IMR-90 (cell line): Measurements from ENCODE around the gene CENPM. TPM values are rescaled to one million over a fixed set of nuclear protein-coding genes. Genes with fewer than 3 reads are reported as not detected.

Experiments used
- ATAC-seq: fragments of 200-7000 bp; cut with Tn5 transposase; 2 replicates; pipeline ENCODE4 v1.9.1; 2020; ENCODE audit warnings: low read depth, mild to moderate bottlenecking, moderate library complexity
- BruUV-seq: library from RNA; stranded (reverse); fragments of 400-500 nt; replicated peaks from 2 replicates; lab custom pipeline; 2021; lab: Mats Ljungman, UMichigan
- CTCF ChIA-PET: fragments of 300-600 bp; formaldehyde crosslinking; extraction: SDS; loops from one replicate; lab custom pipeline; 2021; ENCODE audit warnings: antibody characterized with exemption; lab: Yijun Ruan, JAX
- POLR2A ChIA-PET: fragments of 300-600 bp; sonication (Branson Sonifier 250); formaldehyde crosslinking; loops from one replicate; lab custom pipeline; 2022; ENCODE audit warnings: antibody characterized with exemption; ENCODE audit not compliant: unreplicated experiment; lab: Charles Lee
- DNase-seq: peaks from one replicate; pipeline ENCODE4 v3.0.0; 2013
- H2AFZ ChIP-seq: replicated peaks from 2 replicates; pipeline ENCODE3; 2013; ENCODE audit warnings: low read length, mild to moderate bottlenecking; ENCODE audit not compliant: poor library complexity
- H2AK5ac ChIP-seq: 2 replicates; pipeline ENCODE4 v1.6.1; 2013; ENCODE audit warnings: low read depth, low read length, inconsistent platforms
- H2AK9ac ChIP-seq: replicated peaks from 2 replicates; pipeline ENCODE3; 2013; ENCODE audit warnings: mild to moderate bottlenecking, low read depth, low read length, moderate library complexity; ENCODE audit not compliant: poor library complexity
- H2BK120ac ChIP-seq: 2 replicates; pipeline ENCODE4 v1.6.1; 2013; ENCODE audit warnings: low read depth, low read length, inconsistent platforms
- H2BK15ac ChIP-seq: 3 replicates; pipeline ENCODE4 v1.6.1; 2013; ENCODE audit warnings: low read depth, low read length, inconsistent platforms
- H2BK20ac ChIP-seq: 2 replicates; pipeline ENCODE4 v1.6.1; 2013; ENCODE audit warnings: low read depth, mild to moderate bottlenecking, inconsistent platforms, low read length, moderate library complexity
- H2BK5ac ChIP-seq: 2 replicates; pipeline ENCODE4 v1.6.1; 2013; ENCODE audit warnings: mild to moderate bottlenecking, low read depth, low read length, inconsistent platforms; ENCODE audit not compliant: poor library complexity, severe bottlenecking
- H3K14ac ChIP-seq: replicated peaks from 2 replicates; pipeline ENCODE4 v1.6.1; 2013; ENCODE audit warnings: low read depth, low read length, inconsistent platforms
- H3K18ac ChIP-seq: 2 replicates; pipeline ENCODE4 v1.6.1; 2013; ENCODE audit warnings: low read depth, low read length, control low read depth
- H3K23ac ChIP-seq: 2 replicates; pipeline ENCODE4 v1.6.1; 2013; ENCODE audit warnings: low read depth, low read length, inconsistent platforms
- H3K27ac ChIP-seq: 2 replicates; pipeline ENCODE4 v1.5.1; 2013; ENCODE audit warnings: mild to moderate bottlenecking, control low read depth, low read length; ENCODE audit not compliant: insufficient read depth
- H3K27me3 ChIP-seq: 2 replicates; pipeline ENCODE4 v1.6.1; 2013; ENCODE audit warnings: low read length; ENCODE audit not compliant: control insufficient read depth, insufficient read depth
- H3K36me3 ChIP-seq: 2 replicates; pipeline ENCODE4 v1.6.1; 2013; ENCODE audit warnings: low read length, mixed read lengths; ENCODE audit not compliant: control insufficient read depth, insufficient read depth
- H3K4ac ChIP-seq: 2 replicates; pipeline ENCODE4 v1.6.1; 2013; ENCODE audit warnings: low read depth, low read length, inconsistent platforms
- H3K4me1 ChIP-seq: 2 replicates; pipeline ENCODE4 v1.6.1; 2013; ENCODE audit warnings: low read length, mixed read lengths; ENCODE audit not compliant: control insufficient read depth, insufficient read depth
- H3K4me2 ChIP-seq: 2 replicates; pipeline ENCODE4 v1.6.1; 2013; ENCODE audit warnings: low read depth, mild to moderate bottlenecking, control low read depth, low read length, moderate library complexity
- H3K4me3 ChIP-seq: 2 replicates; pipeline ENCODE4 v1.5.1; 2013; ENCODE audit warnings: low read depth, mild to moderate bottlenecking, control low read depth, low read length, moderate library complexity; ENCODE audit not compliant: insufficient read depth
- H3K56ac ChIP-seq: 2 replicates; pipeline ENCODE4 v1.6.1; 2013; ENCODE audit warnings: low read length, inconsistent platforms; ENCODE audit not compliant: insufficient read depth; ENCODE audit errors: extremely low read depth
- H3K79me1 ChIP-seq, 2 experiments: 2 replicates each; pipeline ENCODE4 v1.6.1; 2013; ENCODE audit warnings: low read length in 2 of 2, inconsistent platforms in 1 of 2, low read depth in 1 of 2
- H3K9ac ChIP-seq: 2 replicates; pipeline ENCODE4 v1.6.1; 2013; ENCODE audit warnings: low read depth, low read length, control low read depth
- H3K9me1 ChIP-seq: 2 replicates; pipeline ENCODE4 v1.6.1; 2013; ENCODE audit warnings: low read length, inconsistent platforms; ENCODE audit not compliant: insufficient read depth
- H3K9me3 ChIP-seq: 2 replicates; pipeline ENCODE4 v1.6.1; 2013; ENCODE audit warnings: low read length; ENCODE audit not compliant: control insufficient read depth, insufficient read depth
- H4K20me1 ChIP-seq: 2 replicates; pipeline ENCODE4 v1.6.1; 2013; ENCODE audit warnings: low read length, inconsistent platforms; ENCODE audit not compliant: insufficient read depth
- H4K5ac ChIP-seq: 2 replicates; pipeline ENCODE4 v1.6.1; 2013; ENCODE audit warnings: mild to moderate bottlenecking, low read depth, low read length, control low read depth
- H4K8ac ChIP-seq, 2 experiments: 2 replicates each; pipeline ENCODE4 v1.6.1; 2013; ENCODE audit warnings: low read depth in 2 of 2, low read length in 2 of 2, control low read depth in 1 of 2, inconsistent platforms in 1 of 2
- H4K91ac ChIP-seq: 2 replicates; pipeline ENCODE4 v1.6.1; 2013; ENCODE audit warnings: low read depth, low read length, inconsistent platforms; ENCODE audit not compliant: insufficient read depth
- CEBPB ChIP-seq: IDR thresholded peaks from 2 replicates; pipeline ENCODE4 v1.6.1; 2012; ENCODE audit warnings: low read depth, low read length, improper control_type of control experiment
- CHD1 ChIP-seq: IDR thresholded peaks from 2 replicates; pipeline ENCODE4 v1.6.1; 2012; ENCODE audit warnings: low read depth, low read length, improper control_type of control experiment
- POLR2A ChIP-seq: IDR thresholded peaks from 2 replicates; pipeline ENCODE4 v1.6.1; 2012; ENCODE audit warnings: mild to moderate bottlenecking, low read depth, low read length
- RCOR1 ChIP-seq: IDR thresholded peaks from 2 replicates; pipeline ENCODE4 v1.6.1; 2012; ENCODE audit warnings: mild to moderate bottlenecking, low read length, improper control_type of control experiment; ENCODE audit not compliant: insufficient replicate concordance
- WGBS, 2 experiments: methylation state at CpG; one replicate each; pipeline versions ENCODE4 v1.1.5 to v1.1.7; 2013; ENCODE audit warnings: missing lambda C conversion rate in 2 of 2; ENCODE audit not compliant: insufficient read length in 1 of 2; ENCODE audit errors: extremely low coverage in 2 of 2; 5-methylcytosine and 5-hydroxymethylcytosine counted together
- dilution Hi-C: fragments of 300-500 bp; cut with HindIII; formaldehyde crosslinking; loops from one replicate; pipeline ENCODE4 v1.14.3; 2018; ENCODE audit warnings: low sequenced_read_pairs; ENCODE audit not compliant: unreplicated experiment
- in situ Hi-C: fragments of 300-500 bp; cut with MboI; formaldehyde crosslinking; loops from 3 replicates; pipeline ENCODE4 v1.14.3; 2019; ENCODE audit warnings: low sequenced_read_pairs, inconsistent platforms, mixed read lengths
- intact Hi-C: fragments of 100-400 bp; cut with micrococcal nuclease; formaldehyde crosslinking; loops from 2 replicates; pipeline ENCODE4 v1.10.0; 2022
- polyA plus RNA-seq, 3 experiments: library from polyadenylated mRNA; depleted of rRNA; stranded (reverse); fragments of >200 nt; gene quantifications; 2 replicates each; pipeline ENCODE4 v1.2.3, GENCODE V29; 2012; ENCODE audit warnings: low replicate concordance in 1 of 3
- total RNA-seq: library from RNA; depleted of rRNA; stranded (reverse); fragments of >200 nt; gene quantifications from 2 replicates; pipeline ENCODE4 v1.2.3, GENCODE V29; 2012

The CENPM gene
- total and polyA plus RNA-seq, 2 of the 4 experiments (the other 2 are of a cell fraction), result 18.1 to 20.1 TPM

- no peak overlapping the region for H2BK15ac ChIP-seq
- H3K27ac ChIP-seq, result no peak overlapping the region
- no peak overlapping the region for H4K91ac ChIP-seq
- POLR2A ChIA-PET, result no interaction called here
- no peaks in the 10 kb centered on the region for H3K9me3 ChIP-seq
- H3K27me3 ChIP-seq, result no peaks in the 10 kb centered on the region
- no peaks in the 10 kb centered on the region for H3K79me1 ChIP-seq
- no peak overlapping the region for H3K9ac ChIP-seq
- no peak overlapping the region for H4K8ac ChIP-seq
- H3K4me1 ChIP-seq, result no peaks in the 10 kb centered on the region
- no peak overlapping the region for H3K4me2 ChIP-seq
- H3K4ac ChIP-seq, result no peak overlapping the region
- no peak overlapping the region for H3K4me3 ChIP-seq
- no peaks in the 10 kb centered on the region; the same call in 1 of the 2 replicates for H3K9me1 ChIP-seq
- no peaks in the 10 kb centered on the region; the same call in 1 of the 2 replicates for H4K20me1 ChIP-seq
- H2BK20ac ChIP-seq, result no peak overlapping the region
- BruUV-seq, result no TSS peak
- no peak overlapping the region for H2AFZ ChIP-seq
- H4K5ac ChIP-seq, result no peak overlapping the region
- no peak overlapping the region for H2AK9ac ChIP-seq
- H3K23ac ChIP-seq, result no peak overlapping the region
- H2BK120ac ChIP-seq, result no peak overlapping the region
- H2AK5ac ChIP-seq, result no peak overlapping the region
- H3K56ac ChIP-seq, result no peak overlapping the region
- DNase-seq (no peak), ATAC-seq (no peak)
- in situ Hi-C loops, result no loop called here
- no peak overlapping the region for H2BK5ac ChIP-seq
- CTCF ChIA-PET, result no interaction called here
- no peak overlapping the region for H3K14ac ChIP-seq
- H3K36me3 ChIP-seq, result no peaks in the 10 kb centered on the region
- WGBS, 2 experiments, result no CpG with 5 or more reads among the region's 10 CpGs
- intact Hi-C loops, result no loop called here
- TF ChIP-seq CHD1 (no peak), CEBPB (no peak), POLR2A (no peak), RCOR1 (no peak)
- dilution Hi-C loops, result no loop called here
- no peak overlapping the region for H3K18ac ChIP-seq
Measured at GRCh38 chr22:41931701-41932269, 15.2 kb downstream of the CENPM start.
